Neural cell (in vitro differentiated cells): ENCODE data around the gene POU3F2. TPM values are rescaled to one million over a fixed set of nuclear protein-coding genes. Genes with fewer than 3 reads are reported as not detected.
A peak's percentile ranks its signal among the peaks of the same experiment; 100 is the strongest.

Experiments
- H2AFZ ChIP-seq: fragments of 200-600, 300-800 bp; sonication (generic), shearing (Covaris generic); 2 replicates; pipeline ENCODE4 v1.6.0; 2014; ENCODE audit warnings: low read depth, mild to moderate bottlenecking, antibody characterized with exemption, low read length, moderate library complexity
- H3F3A ChIP-seq: fragments of 200-600 bp; shearing (Covaris generic); 2 replicates; pipeline ENCODE4 v1.6.1; 2016; ENCODE audit warnings: mild to moderate bottlenecking, moderate library complexity, mixed read lengths, antibody characterized with exemption, low read length; ENCODE audit not compliant: insufficient read depth, poor library complexity, severe bottlenecking
- H3K27ac ChIP-seq: fragments of 200-600, 300-800 bp; sonication (generic), shearing (Covaris generic); 2 replicates; pipeline ENCODE4 v1.5.1; 2014; ENCODE audit warnings: mild to moderate bottlenecking, low read length, moderate library complexity
- H3K27me3 ChIP-seq: fragments of 300-800, 200-600 bp; sonication (generic), shearing (Covaris generic); 2 replicates; pipeline ENCODE4 v1.6.0; 2014; ENCODE audit warnings: mild to moderate bottlenecking, low read depth, low read length, moderate library complexity; ENCODE audit not compliant: insufficient read depth
- H3K36me3 ChIP-seq: fragments of 300-800, 200-600 bp; sonication (generic), shearing (Covaris generic); 2 replicates; pipeline ENCODE4 v1.5.1; 2014; ENCODE audit warnings: mild to moderate bottlenecking, antibody characterized with exemption, low read length, moderate library complexity; ENCODE audit not compliant: insufficient read depth
- H3K4me2 ChIP-seq: fragments of 300-800, 200-600 bp; sonication (generic), shearing (Covaris generic); 2 replicates; pipeline ENCODE4 v1.6.0; 2014; ENCODE audit warnings: mild to moderate bottlenecking, low read length
- H3K4me3 ChIP-seq: fragments of 300-800, 200-600 bp; sonication (generic), shearing (Covaris generic); 2 replicates; pipeline ENCODE4 v1.5.1; 2014; ENCODE audit warnings: mild to moderate bottlenecking, low read length, moderate library complexity
- H3K79me2 ChIP-seq: fragments of 200-600 bp; shearing (Covaris generic); replicated peaks from 2 replicates; pipeline ENCODE4 v1.6.0; 2014; ENCODE audit warnings: mild to moderate bottlenecking, low read length, moderate library complexity; ENCODE audit not compliant: insufficient read depth
- H3K9ac ChIP-seq: fragments of 300-800, 200-600 bp; sonication (generic), shearing (Covaris generic); 2 replicates; pipeline ENCODE4 v1.6.1; 2016; ENCODE audit warnings: mild to moderate bottlenecking, low read length, mixed read lengths
- H3K9me2 ChIP-seq: fragments of 200-600 bp; shearing (Covaris generic); 2 replicates; pipeline ENCODE4 v1.6.1; 2016; ENCODE audit warnings: mild to moderate bottlenecking, low read length, mixed read lengths; ENCODE audit not compliant: insufficient read depth
- H3K9me3 ChIP-seq: fragments of 200-600, 300-800 bp; sonication (generic), shearing (Covaris generic); 2 replicates; pipeline ENCODE4 v1.6.1; 2016; ENCODE audit warnings: mild to moderate bottlenecking, mixed run types, low read length, moderate library complexity, mixed read lengths
- H4K20me1 ChIP-seq: fragments of 200-600 bp; shearing (Covaris generic); 2 replicates; pipeline ENCODE4 v1.6.1; 2016; ENCODE audit warnings: mild to moderate bottlenecking, mixed run types; ENCODE audit not compliant: insufficient read depth
- EP300 ChIP-seq: fragments of 450-650 bp; conservative IDR thresholded peaks from 2 replicates; pipeline ENCODE4 v1.6.1; 2014; ENCODE audit warnings: antibody characterized with exemption, mild to moderate bottlenecking, moderate library complexity; ENCODE audit not compliant: poor library complexity, severe bottlenecking
- EZH2 ChIP-seq: fragments of 200-600, 300-800 bp; shearing (Covaris generic), sonication (generic); IDR thresholded peaks from 2 replicates; pipeline ENCODE4 v1.6.1; 2014; ENCODE audit warnings: antibody characterized with exemption, low read length, borderline replicate concordance, mild to moderate bottlenecking; ENCODE audit not compliant: insufficient read depth, poor library complexity, severe bottlenecking
- MXI1 ChIP-seq: fragments of 450-650 bp; conservative IDR thresholded peaks from 2 replicates; pipeline ENCODE4 v1.6.1; 2014; ENCODE audit warnings: antibody characterized with exemption, mild to moderate bottlenecking; ENCODE audit not compliant: poor library complexity, severe bottlenecking
- POLR2AphosphoS5 ChIP-seq: IDR thresholded peaks from 2 replicates; pipeline ENCODE4 v1.6.1; 2012
- RAD21 ChIP-seq: fragments of 450-650 bp; conservative IDR thresholded peaks from 2 replicates; pipeline ENCODE4 v1.6.1; 2014; ENCODE audit warnings: antibody characterized with exemption, mild to moderate bottlenecking, moderate library complexity
- SMC3 ChIP-seq: fragments of 450-650 bp; conservative IDR thresholded peaks from 2 replicates; pipeline ENCODE4 v1.6.1; 2014; ENCODE audit warnings: antibody characterized with exemption, mild to moderate bottlenecking, moderate library complexity; ENCODE audit not compliant: poor library complexity
- TAF1 ChIP-seq: IDR thresholded peaks from 2 replicates; pipeline ENCODE4 v1.6.1; 2012; ENCODE audit warnings: low read depth
- polyA plus RNA-seq: library from polyadenylated mRNA; depleted of rRNA; stranded (reverse); fragments of >200 nt; gene quantifications from 2 replicates; pipeline ENCODE4 v1.2.3, GENCODE V29; 2014
- TF ChIP-seq, protein P1 (sequence below): IDR thresholded peaks from 2 replicates; pipeline ENCODE4 v1.6.1; 2012; ENCODE audit warnings: borderline replicate concordance
- TF ChIP-seq, protein P2 (sequence below): fragments of 450-650 bp; IDR thresholded peaks from 2 replicates; pipeline ENCODE4 v1.5.1; 2014; ENCODE audit warnings: antibody characterized with exemption, mild to moderate bottlenecking, moderate library complexity; ENCODE audit not compliant: poor library complexity, severe bottlenecking

POU3F2 gene
- polyA plus RNA-seq, 1 donor from 2014 or later, result 35.3 TPM

- no peaks in the 10 kb centered on the region for H3K9me2 ChIP-seq
- TF ChIP-seq MXI1 (peak; percentile 82), EZH2 (no peak), EP300 (no peak), RAD21 (no peak), SMC3 (peak; percentile 36), POLR2AphosphoS5 (peak; percentile 48)
- TF ChIP-seq, protein P1, sequence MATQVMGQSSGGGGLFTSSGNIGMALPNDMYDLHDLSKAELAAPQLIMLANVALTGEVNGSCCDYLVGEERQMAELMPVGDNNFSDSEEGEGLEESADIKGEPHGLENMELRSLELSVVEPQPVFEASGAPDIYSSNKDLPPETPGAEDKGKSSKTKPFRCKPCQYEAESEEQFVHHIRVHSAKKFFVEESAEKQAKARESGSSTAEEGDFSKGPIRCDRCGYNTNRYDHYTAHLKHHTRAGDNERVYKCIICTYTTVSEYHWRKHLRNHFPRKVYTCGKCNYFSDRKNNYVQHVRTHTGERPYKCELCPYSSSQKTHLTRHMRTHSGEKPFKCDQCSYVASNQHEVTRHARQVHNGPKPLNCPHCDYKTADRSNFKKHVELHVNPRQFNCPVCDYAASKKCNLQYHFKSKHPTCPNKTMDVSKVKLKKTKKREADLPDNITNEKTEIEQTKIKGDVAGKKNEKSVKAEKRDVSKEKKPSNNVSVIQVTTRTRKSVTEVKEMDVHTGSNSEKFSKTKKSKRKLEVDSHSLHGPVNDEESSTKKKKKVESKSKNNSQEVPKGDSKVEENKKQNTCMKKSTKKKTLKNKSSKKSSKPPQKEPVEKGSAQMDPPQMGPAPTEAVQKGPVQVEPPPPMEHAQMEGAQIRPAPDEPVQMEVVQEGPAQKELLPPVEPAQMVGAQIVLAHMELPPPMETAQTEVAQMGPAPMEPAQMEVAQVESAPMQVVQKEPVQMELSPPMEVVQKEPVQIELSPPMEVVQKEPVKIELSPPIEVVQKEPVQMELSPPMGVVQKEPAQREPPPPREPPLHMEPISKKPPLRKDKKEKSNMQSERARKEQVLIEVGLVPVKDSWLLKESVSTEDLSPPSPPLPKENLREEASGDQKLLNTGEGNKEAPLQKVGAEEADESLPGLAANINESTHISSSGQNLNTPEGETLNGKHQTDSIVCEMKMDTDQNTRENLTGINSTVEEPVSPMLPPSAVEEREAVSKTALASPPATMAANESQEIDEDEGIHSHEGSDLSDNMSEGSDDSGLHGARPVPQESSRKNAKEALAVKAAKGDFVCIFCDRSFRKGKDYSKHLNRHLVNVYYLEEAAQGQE, result no peak
- TF ChIP-seq, protein P2, sequence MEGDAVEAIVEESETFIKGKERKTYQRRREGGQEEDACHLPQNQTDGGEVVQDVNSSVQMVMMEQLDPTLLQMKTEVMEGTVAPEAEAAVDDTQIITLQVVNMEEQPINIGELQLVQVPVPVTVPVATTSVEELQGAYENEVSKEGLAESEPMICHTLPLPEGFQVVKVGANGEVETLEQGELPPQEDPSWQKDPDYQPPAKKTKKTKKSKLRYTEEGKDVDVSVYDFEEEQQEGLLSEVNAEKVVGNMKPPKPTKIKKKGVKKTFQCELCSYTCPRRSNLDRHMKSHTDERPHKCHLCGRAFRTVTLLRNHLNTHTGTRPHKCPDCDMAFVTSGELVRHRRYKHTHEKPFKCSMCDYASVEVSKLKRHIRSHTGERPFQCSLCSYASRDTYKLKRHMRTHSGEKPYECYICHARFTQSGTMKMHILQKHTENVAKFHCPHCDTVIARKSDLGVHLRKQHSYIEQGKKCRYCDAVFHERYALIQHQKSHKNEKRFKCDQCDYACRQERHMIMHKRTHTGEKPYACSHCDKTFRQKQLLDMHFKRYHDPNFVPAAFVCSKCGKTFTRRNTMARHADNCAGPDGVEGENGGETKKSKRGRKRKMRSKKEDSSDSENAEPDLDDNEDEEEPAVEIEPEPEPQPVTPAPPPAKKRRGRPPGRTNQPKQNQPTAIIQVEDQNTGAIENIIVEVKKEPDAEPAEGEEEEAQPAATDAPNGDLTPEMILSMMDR, result no peak
- no peak overlapping the region for H3K4me2 ChIP-seq
- peak overlapping the region; percentile 91 for H3K27ac ChIP-seq
- peaks cover 12% of the 10 kb centered on the region for H3F3A ChIP-seq
- no peak overlapping the region for H2AFZ ChIP-seq
- peak overlapping the region; percentile 95 for H3K9ac ChIP-seq
- no peaks in the 10 kb centered on the region for H3K36me3 ChIP-seq
- H3K79me2 ChIP-seq, result peaks cover 51% of the 10 kb centered on the region
- H3K27me3 ChIP-seq, result peaks cover 25% of the 10 kb centered on the region
- no peaks in the 10 kb centered on the region for H3K9me3 ChIP-seq
- H3K4me3 ChIP-seq, result peak overlapping the region; percentile 91
- H4K20me1 ChIP-seq, result peaks cover 14% of the 10 kb centered on the region
Observed at GRCh38 chr6:98835149-98836024, 1.0 kb downstream of the POU3F2 start.

DNA sequence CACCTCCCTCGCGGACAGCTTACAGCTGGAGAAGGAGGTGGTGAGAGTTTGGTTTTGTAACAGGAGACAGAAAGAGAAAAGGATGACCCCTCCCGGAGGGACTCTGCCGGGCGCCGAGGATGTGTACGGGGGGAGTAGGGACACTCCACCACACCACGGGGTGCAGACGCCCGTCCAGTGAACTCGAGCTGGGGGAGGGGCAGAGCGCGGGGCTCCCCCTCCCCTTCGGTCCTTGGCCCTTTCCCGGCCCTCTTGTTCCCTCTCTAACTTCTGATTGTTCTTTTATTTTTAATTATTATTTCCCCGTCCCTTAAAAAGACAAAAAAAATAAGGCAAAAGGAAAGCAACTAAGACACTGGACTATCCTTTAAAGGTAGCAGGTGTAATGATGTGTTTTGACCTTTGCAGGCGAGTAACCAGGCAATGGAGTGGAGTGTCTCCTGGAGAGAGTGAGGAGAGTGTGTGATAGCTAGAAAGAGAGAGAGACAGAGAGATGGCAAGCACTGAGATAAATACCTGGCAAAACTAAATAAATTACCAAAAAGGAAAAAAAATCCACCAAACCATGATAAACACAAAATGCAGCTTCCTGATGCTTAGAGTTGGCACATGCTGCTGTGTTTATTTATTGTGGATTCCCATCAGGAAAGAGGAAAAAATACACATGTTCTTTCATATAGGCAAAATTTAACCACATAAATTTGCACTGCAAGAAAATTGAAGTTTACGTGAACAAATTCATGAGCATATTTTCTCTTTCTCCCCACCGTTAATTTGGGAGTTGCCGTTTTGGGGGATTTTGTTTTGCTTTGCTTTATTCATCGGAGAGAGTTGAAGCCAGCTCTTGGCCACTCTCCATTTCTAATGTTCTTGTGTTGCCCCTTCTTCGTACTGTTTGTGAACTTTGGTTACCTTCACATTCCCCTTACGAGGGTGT, 1.9 kb downstream of the POU3F2 start:
- peak overlapping the region; percentile 95 for H3K9ac ChIP-seq
- no peaks in the 10 kb centered on the region for H3K9me2 ChIP-seq
- no peaks in the 10 kb centered on the region for H3K9me3 ChIP-seq
- H3K36me3 ChIP-seq, result no peaks in the 10 kb centered on the region
- peaks cover 12% of the 10 kb centered on the region for H3F3A ChIP-seq
- H3K79me2 ChIP-seq, result peaks cover 60% of the 10 kb centered on the region
- H3K4me2 ChIP-seq, result peak overlapping the region; percentile 76
- H3K27me3 ChIP-seq, result peaks cover 16% of the 10 kb centered on the region
- peak; percentile 69 for TF ChIP-seq TAF1
- TF ChIP-seq, protein P1, result no peak
- no peak overlapping the region for H2AFZ ChIP-seq
- peak overlapping the region; percentile 91 for H3K27ac ChIP-seq
- H4K20me1 ChIP-seq, result peaks cover 14% of the 10 kb centered on the region
- H3K4me3 ChIP-seq, result peak overlapping the region; percentile 91
